Fibroblast of the aortic adventitia (primary cell): ENCODE data around the gene XYLT1. TPM values are rescaled to one million over a fixed set of nuclear protein-coding genes. Genes with fewer than 3 reads are reported as not detected.

ENCODE experiments used
- DNase-seq: peaks from one replicate; pipeline ENCODE4 v3.0.0-alpha.2; 2010; ENCODE audit warnings: low read depth
- H3K4me3 ChIP-seq: 2 replicates; pipeline ENCODE4 v1.5.1; 2011; ENCODE audit warnings: low read depth, mild to moderate bottlenecking, control low read depth, low read length, moderate library complexity
- total RNA-seq: library from RNA; depleted of rRNA; stranded (reverse); fragments of >200 nt; gene quantifications from 2 replicates; pipeline ENCODE4 v1.2.3, GENCODE V29; 2012; ENCODE audit warnings: low replicate concordance
- TF ChIP-seq, protein P1 (sequence below): IDR thresholded peaks from 2 replicates; pipeline ENCODE4 v1.5.1; 2011; ENCODE audit warnings: mild to moderate bottlenecking, low read length, control low read depth, inconsistent platforms; ENCODE audit not compliant: insufficient read depth

XYLT1 gene
- total RNA-seq, 1 donor = 32.7 TPM

DNA sequence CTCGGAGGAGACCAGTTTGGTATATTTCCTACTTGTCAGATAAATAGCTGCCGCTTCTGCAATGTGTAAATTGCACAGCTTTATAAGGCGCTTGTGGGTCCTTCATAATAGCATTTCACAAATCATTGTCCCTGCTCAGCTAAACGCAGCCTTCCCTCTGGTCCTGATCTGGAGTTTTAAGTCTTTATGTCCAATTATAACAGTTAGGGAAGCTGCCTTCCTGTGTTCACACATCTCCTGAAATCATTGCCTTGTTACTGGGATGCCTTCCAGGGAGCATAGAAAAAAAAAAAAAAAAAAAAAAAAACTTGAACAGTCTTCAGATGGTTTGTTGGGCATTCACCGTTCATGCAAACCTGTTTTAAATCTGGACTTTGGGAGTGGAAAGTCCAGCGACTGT lies 342.0 kb downstream of the XYLT1 start:
- TF ChIP-seq, protein P1, sequence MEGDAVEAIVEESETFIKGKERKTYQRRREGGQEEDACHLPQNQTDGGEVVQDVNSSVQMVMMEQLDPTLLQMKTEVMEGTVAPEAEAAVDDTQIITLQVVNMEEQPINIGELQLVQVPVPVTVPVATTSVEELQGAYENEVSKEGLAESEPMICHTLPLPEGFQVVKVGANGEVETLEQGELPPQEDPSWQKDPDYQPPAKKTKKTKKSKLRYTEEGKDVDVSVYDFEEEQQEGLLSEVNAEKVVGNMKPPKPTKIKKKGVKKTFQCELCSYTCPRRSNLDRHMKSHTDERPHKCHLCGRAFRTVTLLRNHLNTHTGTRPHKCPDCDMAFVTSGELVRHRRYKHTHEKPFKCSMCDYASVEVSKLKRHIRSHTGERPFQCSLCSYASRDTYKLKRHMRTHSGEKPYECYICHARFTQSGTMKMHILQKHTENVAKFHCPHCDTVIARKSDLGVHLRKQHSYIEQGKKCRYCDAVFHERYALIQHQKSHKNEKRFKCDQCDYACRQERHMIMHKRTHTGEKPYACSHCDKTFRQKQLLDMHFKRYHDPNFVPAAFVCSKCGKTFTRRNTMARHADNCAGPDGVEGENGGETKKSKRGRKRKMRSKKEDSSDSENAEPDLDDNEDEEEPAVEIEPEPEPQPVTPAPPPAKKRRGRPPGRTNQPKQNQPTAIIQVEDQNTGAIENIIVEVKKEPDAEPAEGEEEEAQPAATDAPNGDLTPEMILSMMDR = no peak
- no peak for DNase-seq
- no peak overlapping the region for H3K4me3 ChIP-seq

DNA sequence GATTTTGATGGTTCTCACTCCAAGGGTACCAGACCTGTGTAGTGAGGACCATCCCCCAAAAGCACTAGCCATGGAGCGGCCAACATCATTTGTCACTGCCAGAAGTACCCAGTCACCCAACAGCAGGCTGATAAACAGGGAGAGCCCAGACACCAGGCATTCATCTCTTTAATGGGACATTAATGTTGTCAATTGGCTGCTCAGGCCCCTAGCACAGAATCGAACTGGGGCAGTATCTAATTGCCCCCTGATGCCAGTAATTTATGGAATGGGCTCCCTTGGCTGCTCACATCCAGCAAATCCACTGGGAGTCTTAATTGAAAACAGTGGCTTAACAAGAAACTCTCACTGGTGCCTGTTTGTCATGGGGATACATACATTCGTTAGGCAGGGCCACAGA lies 344.6 kb downstream of the XYLT1 start:
- DNase-seq = no peak
- TF ChIP-seq, protein P1 = no peak
- H3K4me3 ChIP-seq = no peak overlapping the region

DNA sequence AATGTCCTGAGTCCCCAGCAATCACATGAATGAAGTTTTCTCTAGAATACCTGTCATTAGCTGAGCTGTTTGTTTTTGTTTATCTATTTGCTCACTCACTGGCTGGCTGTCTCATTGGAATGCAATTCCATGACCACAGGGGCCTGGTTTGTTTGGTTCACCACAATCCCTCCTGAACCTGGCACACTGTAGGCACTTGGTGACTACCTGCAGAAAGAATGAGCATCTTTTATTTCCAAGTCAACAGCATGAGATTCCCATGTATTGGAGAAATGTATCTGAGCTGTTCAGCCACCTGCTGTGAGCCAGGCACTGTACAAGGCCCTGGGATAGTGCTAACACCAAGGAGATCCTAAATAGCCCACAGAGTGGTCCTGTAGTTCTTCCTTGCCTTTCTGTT lies 345.1 kb downstream of the XYLT1 start:
- DNase-seq = no peak
- H3K4me3 ChIP-seq = no peak overlapping the region
- TF ChIP-seq, protein P1 = no peak

DNA sequence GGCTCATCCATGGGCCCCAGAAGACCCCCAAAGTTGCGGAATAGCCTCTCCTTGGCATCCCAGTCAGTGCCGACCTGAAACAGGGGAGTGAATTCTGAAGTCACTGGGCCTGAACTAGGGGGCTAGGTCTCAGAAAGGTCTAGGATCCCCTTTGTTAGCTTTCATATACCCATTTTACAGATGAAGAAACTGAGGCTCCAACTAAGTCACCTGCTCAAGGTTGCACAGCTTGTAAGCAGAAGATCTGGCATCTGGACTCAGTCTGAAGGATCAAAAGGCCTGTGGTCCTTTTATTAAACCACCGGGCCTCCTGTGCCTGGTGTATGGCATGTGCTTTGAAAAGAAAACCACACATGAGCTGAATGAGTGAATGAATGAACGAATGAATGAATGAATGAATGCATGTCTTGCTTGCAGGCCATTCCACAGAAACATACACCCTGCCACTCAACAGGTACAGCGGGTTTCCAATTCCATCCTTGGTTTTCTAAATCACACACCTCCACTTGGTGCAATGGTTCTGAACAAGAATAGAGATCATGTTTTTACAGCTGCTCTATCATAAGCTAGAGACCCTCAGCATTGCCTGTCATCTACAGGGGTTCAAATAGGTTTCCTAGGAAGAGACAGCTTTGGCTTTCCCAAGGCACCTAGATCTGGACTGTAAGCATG lies 352.7 kb downstream of the XYLT1 start:
- DNase-seq = no peak
- TF ChIP-seq, protein P1 = no peak
- H3K4me3 ChIP-seq = no peak overlapping the region

DNA sequence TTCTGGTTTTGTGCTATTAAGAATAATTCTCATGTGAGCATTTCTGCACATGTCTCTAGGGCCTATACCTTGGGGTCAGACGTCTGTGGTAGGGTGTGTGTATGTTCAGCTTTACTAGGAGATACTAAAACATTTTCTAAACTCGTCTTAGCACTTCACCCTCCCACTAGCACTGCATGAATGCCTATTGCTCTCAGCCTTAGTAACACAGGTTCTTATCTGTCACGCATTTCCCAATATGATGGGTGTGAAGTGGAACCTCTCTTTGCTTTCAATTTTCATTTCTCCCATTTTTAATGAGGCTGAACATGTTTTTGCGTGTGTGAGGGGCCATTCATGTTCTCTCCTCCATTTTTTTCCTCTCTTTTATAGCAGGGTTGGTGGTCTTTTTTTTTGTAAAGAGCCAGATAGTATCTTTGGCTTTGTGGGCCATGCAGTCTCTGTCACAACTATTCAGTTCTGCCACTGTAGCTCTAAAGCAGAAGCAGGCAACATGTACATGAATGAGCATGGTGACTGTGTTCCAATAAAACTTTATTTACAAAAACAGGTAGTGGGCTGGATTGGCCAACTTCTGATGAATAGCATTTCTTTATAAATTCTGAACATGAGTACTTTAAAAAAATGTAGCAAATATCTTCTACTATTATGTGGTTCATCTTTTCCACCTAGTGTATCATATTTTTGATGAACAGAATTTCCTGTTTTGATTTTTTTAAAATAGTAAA lies 354.0 kb downstream of the XYLT1 start:
- DNase-seq = no peak
- TF ChIP-seq, protein P1 = no peak
- H3K4me3 ChIP-seq = no peak overlapping the region

DNA sequence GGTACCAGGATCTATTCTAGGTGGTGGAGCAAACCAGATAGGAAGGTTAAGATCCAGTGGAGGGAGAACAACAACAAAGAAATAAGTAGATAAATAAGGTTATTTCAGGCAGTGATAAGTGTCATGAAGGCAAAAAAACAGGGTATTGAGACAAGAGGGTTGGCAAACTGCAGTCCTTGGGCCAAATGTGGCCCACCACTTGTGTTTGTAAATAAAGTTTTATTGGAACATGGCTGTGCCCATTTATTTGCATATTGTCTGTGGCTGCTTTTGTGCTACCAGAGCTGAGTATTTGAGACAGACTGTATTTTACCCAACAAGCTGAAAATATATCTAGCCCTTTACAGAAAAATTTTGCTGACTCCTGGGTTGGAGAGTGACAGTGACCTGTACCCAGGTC lies 361.3 kb downstream of the XYLT1 start:
- TF ChIP-seq, protein P1 = no peak
- DNase-seq = no peak
- H3K4me3 ChIP-seq = no peak overlapping the region

DNA sequence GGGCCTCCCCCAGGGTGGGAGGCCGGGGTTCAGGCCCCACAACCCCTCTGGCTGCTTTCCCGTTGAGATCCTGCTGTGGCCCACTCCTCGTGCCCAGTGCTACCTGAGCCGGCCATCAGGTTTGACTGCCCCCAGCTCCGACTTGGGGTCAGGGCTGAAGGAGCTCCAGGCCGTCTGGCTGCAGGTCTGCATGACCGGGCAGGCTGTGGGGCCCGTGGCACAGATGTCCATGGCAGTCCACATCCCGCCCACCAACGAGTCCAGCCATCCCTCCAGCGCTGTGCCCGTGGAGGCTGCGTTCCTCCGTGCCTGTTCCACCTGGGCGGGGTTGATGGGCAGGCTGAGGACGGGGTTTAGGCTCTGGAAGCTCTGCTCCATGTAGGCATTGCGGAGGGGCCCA lies 362.2 kb downstream of the XYLT1 start:
- DNase-seq = no peak
- TF ChIP-seq, protein P1 = no peak
- H3K4me3 ChIP-seq = no peak overlapping the region
